SK-N-MC (cell line): ENCODE measurements around the gene TXNDC15.

ENCODE experiments used
- EZH2 ChIP-seq: fragments of 200-600 bp; sonication (generic); IDR thresholded peaks from one replicate; pipeline ENCODE4 v1.6.1; 2017; ENCODE audit warnings: antibody characterized with exemption
- FOXP2 ChIP-seq: optimal IDR thresholded peaks from 2 replicates; pipeline ENCODE3; 2011; ENCODE audit warnings: mild to moderate bottlenecking, moderate library complexity; ENCODE audit not compliant: insufficient read depth; ENCODE audit errors: extremely low read length, control extremely low read depth
- POLR2AphosphoS5 ChIP-seq: IDR thresholded peaks from 2 replicates; pipeline ENCODE4 v1.6.1; 2012; ENCODE audit warnings: mild to moderate bottlenecking, low read depth, low read length, borderline replicate concordance

DNA sequence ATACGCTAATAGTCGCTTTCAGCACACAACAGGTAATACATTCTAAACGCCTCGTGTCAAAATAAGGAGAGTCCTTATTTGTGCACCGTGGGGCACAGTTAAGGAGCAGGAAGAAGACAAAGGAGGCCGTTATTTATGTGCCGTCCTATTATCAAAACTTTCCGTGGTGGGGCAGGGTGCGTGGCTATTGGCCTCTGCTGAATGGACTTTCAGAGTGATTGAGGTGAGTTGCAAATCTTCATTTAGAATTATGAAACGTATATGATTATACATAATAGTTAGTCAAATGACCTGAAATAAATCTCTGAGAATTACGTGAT, 27.6 kb upstream of the TXNDC15 start:
- TF ChIP-seq POLR2AphosphoS5 (no peak), FOXP2 (no peak), EZH2 (no peak)
